SK-N-SH (cell line): ENCODE results near the gene TSHZ2.

Experiments used
- CHD2 ChIP-seq: fragments of 150-350 bp; IDR thresholded peaks from 2 replicates; pipeline ENCODE4 v1.6.1; 2018; ENCODE audit warnings: low read length; ENCODE audit not compliant: partially characterized antibody
- EZH2phosphoT487 ChIP-seq: fragments of 200-600 bp; sonication (generic); IDR thresholded peaks from 2 replicates; pipeline ENCODE4 v1.6.1; 2017; ENCODE audit warnings: low read depth, mixed run types, mild to moderate bottlenecking, antibody characterized with exemption, moderate library complexity, borderline replicate concordance
- FOSL2 ChIP-seq: IDR thresholded peaks from 2 replicates; pipeline ENCODE4 v1.4.0; 2012; ENCODE audit warnings: low read depth, mild to moderate bottlenecking, moderate library complexity, borderline replicate concordance
- FOXM1 ChIP-seq: IDR thresholded peaks from 2 replicates; pipeline ENCODE4 v1.4.0; 2012; ENCODE audit warnings: low read depth, mild to moderate bottlenecking
- GABPA ChIP-seq: IDR thresholded peaks from 2 replicates; pipeline ENCODE4 v1.4.0; 2012; ENCODE audit warnings: low read depth, mild to moderate bottlenecking
- MXI1 ChIP-seq: IDR thresholded peaks from 2 replicates; pipeline ENCODE4 v1.6.1; 2012; ENCODE audit warnings: mild to moderate bottlenecking, low read depth, low read length, improper control_type of control experiment
- NFIC ChIP-seq: IDR thresholded peaks from 2 replicates; pipeline ENCODE4 v1.4.0; 2012; ENCODE audit warnings: borderline replicate concordance
- POLR2AphosphoS5 ChIP-seq: IDR thresholded peaks from 2 replicates; pipeline ENCODE4 v1.6.1; 2012; ENCODE audit warnings: low read depth, low read length
- RXRA ChIP-seq: IDR thresholded peaks from 2 replicates; pipeline ENCODE4 v1.4.0; 2012; ENCODE audit warnings: low read depth, mild to moderate bottlenecking, borderline replicate concordance
- SIN3A ChIP-seq: IDR thresholded peaks from 2 replicates; pipeline ENCODE4 v1.6.1; 2012; ENCODE audit warnings: low read depth, mild to moderate bottlenecking, low read length, moderate library complexity, borderline replicate concordance
- TAF1 ChIP-seq: IDR thresholded peaks from 2 replicates; pipeline ENCODE4 v1.6.1; 2012; ENCODE audit warnings: low read depth, mild to moderate bottlenecking, low read length, moderate library complexity, borderline replicate concordance
- TEAD4 ChIP-seq: IDR thresholded peaks from 2 replicates; pipeline ENCODE4 v1.4.0; 2012; ENCODE audit warnings: mild to moderate bottlenecking, borderline replicate concordance; ENCODE audit not compliant: insufficient read depth
- TF ChIP-seq, protein P1 (sequence below): fragments of 200-600 bp; sonication (generic); IDR thresholded peaks from 2 replicates; pipeline ENCODE4 v1.6.1; 2017; ENCODE audit warnings: antibody characterized with exemption, mild to moderate bottlenecking, moderate library complexity
- TF ChIP-seq, protein P2 (sequence below): IDR thresholded peaks from 2 replicates; pipeline ENCODE4 v1.4.0; 2012; ENCODE audit warnings: low read depth, borderline replicate concordance

DNA sequence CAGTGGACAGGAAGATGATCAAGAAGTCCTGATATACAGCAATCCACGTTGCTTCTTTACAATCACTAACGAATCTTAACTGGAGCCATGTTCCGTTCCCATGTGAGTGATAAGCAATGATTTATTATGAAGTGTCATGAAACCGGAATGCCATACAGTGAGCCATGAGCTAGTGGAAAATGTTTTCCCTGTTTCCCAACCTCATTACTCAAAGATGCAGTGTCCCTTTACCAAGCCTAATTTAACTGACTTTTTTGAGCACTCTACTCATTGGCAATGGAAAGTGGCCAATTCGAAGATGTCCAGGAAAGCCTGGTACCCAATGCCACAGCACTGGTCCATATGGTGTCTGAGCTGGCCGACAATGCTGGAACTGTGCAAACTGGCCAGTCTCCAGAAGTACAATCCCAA, 473.2 kb downstream of the TSHZ2 start:
- TF ChIP-seq POLR2AphosphoS5 (no peak), NFIC (no peak), CHD2 (no peak), FOXM1 (no peak), TAF1 (no peak), SIN3A (no peak), TEAD4 (no peak), GABPA (no peak), EZH2phosphoT487 (no peak), RXRA (no peak), MXI1 (no peak), FOSL2 (no peak)
- TF ChIP-seq, protein P1, sequence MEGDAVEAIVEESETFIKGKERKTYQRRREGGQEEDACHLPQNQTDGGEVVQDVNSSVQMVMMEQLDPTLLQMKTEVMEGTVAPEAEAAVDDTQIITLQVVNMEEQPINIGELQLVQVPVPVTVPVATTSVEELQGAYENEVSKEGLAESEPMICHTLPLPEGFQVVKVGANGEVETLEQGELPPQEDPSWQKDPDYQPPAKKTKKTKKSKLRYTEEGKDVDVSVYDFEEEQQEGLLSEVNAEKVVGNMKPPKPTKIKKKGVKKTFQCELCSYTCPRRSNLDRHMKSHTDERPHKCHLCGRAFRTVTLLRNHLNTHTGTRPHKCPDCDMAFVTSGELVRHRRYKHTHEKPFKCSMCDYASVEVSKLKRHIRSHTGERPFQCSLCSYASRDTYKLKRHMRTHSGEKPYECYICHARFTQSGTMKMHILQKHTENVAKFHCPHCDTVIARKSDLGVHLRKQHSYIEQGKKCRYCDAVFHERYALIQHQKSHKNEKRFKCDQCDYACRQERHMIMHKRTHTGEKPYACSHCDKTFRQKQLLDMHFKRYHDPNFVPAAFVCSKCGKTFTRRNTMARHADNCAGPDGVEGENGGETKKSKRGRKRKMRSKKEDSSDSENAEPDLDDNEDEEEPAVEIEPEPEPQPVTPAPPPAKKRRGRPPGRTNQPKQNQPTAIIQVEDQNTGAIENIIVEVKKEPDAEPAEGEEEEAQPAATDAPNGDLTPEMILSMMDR: no peak
- TF ChIP-seq, protein P2, sequence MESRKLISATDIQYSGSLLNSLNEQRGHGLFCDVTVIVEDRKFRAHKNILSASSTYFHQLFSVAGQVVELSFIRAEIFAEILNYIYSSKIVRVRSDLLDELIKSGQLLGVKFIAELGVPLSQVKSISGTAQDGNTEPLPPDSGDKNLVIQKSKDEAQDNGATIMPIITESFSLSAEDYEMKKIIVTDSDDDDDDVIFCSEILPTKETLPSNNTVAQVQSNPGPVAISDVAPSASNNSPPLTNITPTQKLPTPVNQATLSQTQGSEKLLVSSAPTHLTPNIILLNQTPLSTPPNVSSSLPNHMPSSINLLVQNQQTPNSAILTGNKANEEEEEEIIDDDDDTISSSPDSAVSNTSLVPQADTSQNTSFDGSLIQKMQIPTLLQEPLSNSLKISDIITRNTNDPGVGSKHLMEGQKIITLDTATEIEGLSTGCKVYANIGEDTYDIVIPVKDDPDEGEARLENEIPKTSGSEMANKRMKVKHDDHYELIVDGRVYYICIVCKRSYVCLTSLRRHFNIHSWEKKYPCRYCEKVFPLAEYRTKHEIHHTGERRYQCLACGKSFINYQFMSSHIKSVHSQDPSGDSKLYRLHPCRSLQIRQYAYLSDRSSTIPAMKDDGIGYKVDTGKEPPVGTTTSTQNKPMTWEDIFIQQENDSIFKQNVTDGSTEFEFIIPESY: no peak
